K562 (cell line): Measurements from ENCODE around the gene DAB2. TPM values are rescaled to one million over a fixed set of nuclear protein-coding genes. Genes with fewer than 3 reads are reported as not detected.

Source experiments
- ATF4 ChIP-seq: fragments of 450-650 bp; formaldehyde crosslinking; IDR thresholded peaks from 2 replicates; pipeline ENCODE4 v1.4.0; 2022; ENCODE audit warnings: mild to moderate bottlenecking, moderate library complexity
- HBP1 ChIP-seq: fragments of 450-650 bp; formaldehyde crosslinking; IDR thresholded peaks from 2 replicates; pipeline ENCODE4 v1.4.0; 2022; ENCODE audit warnings: missing genetic modification characterization
- HDAC3 ChIP-seq: fragments of 450-650 bp; IDR thresholded peaks from 2 replicates; pipeline ENCODE4 v1.6.1; 2018; ENCODE audit warnings: borderline replicate concordance, mild to moderate bottlenecking, moderate library complexity; ENCODE audit not compliant: partially characterized antibody
- IRF9 ChIP-seq: fragments of 450-650 bp; IDR thresholded peaks from 2 replicates; pipeline ENCODE4 v1.6.1; 2016; ENCODE audit warnings: missing biosample characterization, missing genetic modification characterization
- MCM5 ChIP-seq: fragments of 450-650 bp; IDR thresholded peaks from 2 replicates; pipeline ENCODE4 v1.6.1; 2016; ENCODE audit warnings: low read depth
- PRMT5 ChIP-seq: sonication (generic); formaldehyde crosslinking; IDR thresholded peaks from 2 replicates; pipeline ENCODE4 v1.5.0; 2020; ENCODE audit warnings: missing genetic modification reagents
- REST ChIP-seq, 2 experiments: fragments of 450-650 bp; formaldehyde crosslinking in 1 of 2; IDR thresholded peaks; 2 replicates each; pipeline versions ENCODE4 v1.4.0 to v1.6.1; 2014 to 2020; ENCODE audit warnings: mild to moderate bottlenecking in 2 of 2, borderline replicate concordance in 1 of 2, low read depth in 1 of 2
- STAG1 ChIP-seq: sonication (generic); formaldehyde crosslinking; IDR thresholded peaks from 2 replicates; pipeline ENCODE4 v1.5.0; 2020; ENCODE audit warnings: missing genetic modification reagents, borderline replicate concordance
- TCFL5 ChIP-seq: fragments of 250-450 bp; sonication (Bioruptor Pico); conservative IDR thresholded peaks from 2 replicates; pipeline ENCODE4 v1.6.1; 2021; ENCODE audit warnings: mild to moderate bottlenecking, moderate library complexity, matching md5 sums
- TOE1 ChIP-seq, 2 experiments: fragments of 450-650 bp in 1 of 2; sonication (generic) in 1 of 2; formaldehyde crosslinking in 1 of 2; IDR thresholded peaks; 2 replicates each; pipeline versions ENCODE4 v1.7.1 to v1.8.0; 2016 to 2022; ENCODE audit warnings: borderline replicate concordance in 2 of 2, mild to moderate bottlenecking in 2 of 2, antibody characterized with exemption in 1 of 2, inconsistent platforms in 1 of 2, low read depth in 1 of 2, missing genetic modification reagents in 1 of 2, moderate library complexity in 1 of 2
- ZC3H8 ChIP-seq: fragments of 450-650 bp; IDR thresholded peaks from 2 replicates; pipeline ENCODE4 v1.6.1; 2017
- ZNF79 ChIP-seq: fragments of 250-450 bp; sonication (Bioruptor Pico); IDR thresholded peaks from 2 replicates; pipeline ENCODE4 v1.4.0; 2020; ENCODE audit warnings: low read depth, mild to moderate bottlenecking, moderate library complexity
- ZNF830 ChIP-seq: fragments of 250-450 bp; sonication (Bioruptor Pico); IDR thresholded peaks from 2 replicates; pipeline ENCODE4 v1.5.0; 2021; ENCODE audit warnings: mild to moderate bottlenecking
- polyA plus RNA-seq, 8 experiments: library from polyadenylated mRNA; depleted of rRNA in 4 of 8; stranded (reverse) in 5 of 8; unstranded in 3 of 8; fragments of >200 nt; fragmentation: Nextera tagmentation in 2 of 8; fragmentation: Illumina TruSeq in 1 of 8; extraction: Ambion mirVana in 2 of 8; extraction: Trizol in 1 of 8; gene quantifications; 2 replicates each; pipeline versions ENCODE4 v1.2.1 to v1.2.3, GENCODE V29; 2011 to 2014; ENCODE audit warnings: inconsistent platforms in 1 of 8, missing spikeins in 1 of 8
- total RNA-seq, 7 experiments: library from RNA; depleted of rRNA in 6 of 7; stranded (reverse); fragments of >200 nt in 6 of 7; fragmentation: Illumina TruSeq in 2 of 7; extraction: Trizol in 2 of 7; gene quantifications; 2 replicates each; pipeline versions ENCODE4 v1.2.1 to v1.2.3, GENCODE V29; 2011 to 2021; ENCODE audit warnings: low replicate concordance in 1 of 7

DAB2 gene
- total and polyA plus RNA-seq, 9 of the 15 experiments (the other 6 are each of a cell fraction or from before 2014, with no cell fraction given) = 6.6 to 29.9 (median 24.1) TPM

GRCh38 chr5:39424736-39425637 lies at the start of gene DAB2 (continued):
- peak; percentile 38; the same call in 1 of the 2 replicates for TF ChIP-seq REST (IDR thresholded peaks at IDR 0.05; ENCODE audit: borderline replicate concordance)
- TF ChIP-seq REST (CRISPR knock-in tag; IDR thresholded peaks at IDR 0.05; ENCODE audit: low read depth) = no peak
- TF ChIP-seq ZNF79 (CRISPR knock-in tag) = no peak
- no peak for TF ChIP-seq IRF9
- peak; percentile 46; the same call in 1 of the 2 replicates for TF ChIP-seq TOE1 (IDR thresholded peaks at IDR 0.05; ENCODE audit: borderline replicate concordance)
- TF ChIP-seq TOE1 (CRISPR knock-in tag; IDR thresholded peaks at IDR 0.05; ENCODE audit: borderline replicate concordance, low read depth) = no peak
- no peak for TF ChIP-seq STAG1 (CRISPR knock-in tag)
- TF ChIP-seq HDAC3 = peak; percentile 75
- TF ChIP-seq HBP1 = 0 out of 2 replicates have a peak, but pooled peaks have one; percentile 0
- no peak for TF ChIP-seq PRMT5 (CRISPR knock-in tag)
- TF ChIP-seq ZNF830 (CRISPR knock-in tag) = 0 out of 2 replicates have a peak, but pooled peaks have one; percentile 31
- TF ChIP-seq TCFL5 (CRISPR knock-in tag) = no peak
- no peak for TF ChIP-seq MCM5
- no peak for TF ChIP-seq ATF4 (CRISPR knock-in tag)
- no peak for TF ChIP-seq ZC3H8
